OCI-LY1 (cell line): Measurements from ENCODE around the gene HAND1.

ENCODE experiments used
- CTCF ChIP-seq: fragments of 200-600 bp; sonication (generic), shearing (Covaris generic); IDR thresholded peaks from 2 replicates; pipeline ENCODE4 v1.5.1; 2017; ENCODE audit warnings: mild to moderate bottlenecking, antibody characterized with exemption, low read length, moderate library complexity, mixed read lengths
- EZH2 ChIP-seq: fragments of 200-600 bp; sonication (generic), shearing (Covaris generic); IDR thresholded peaks from 2 replicates; pipeline ENCODE4 v1.8.0; 2017; ENCODE audit warnings: borderline replicate concordance, mixed run types, mild to moderate bottlenecking, antibody characterized with exemption, low read length, moderate library complexity, mixed read lengths

DNA sequence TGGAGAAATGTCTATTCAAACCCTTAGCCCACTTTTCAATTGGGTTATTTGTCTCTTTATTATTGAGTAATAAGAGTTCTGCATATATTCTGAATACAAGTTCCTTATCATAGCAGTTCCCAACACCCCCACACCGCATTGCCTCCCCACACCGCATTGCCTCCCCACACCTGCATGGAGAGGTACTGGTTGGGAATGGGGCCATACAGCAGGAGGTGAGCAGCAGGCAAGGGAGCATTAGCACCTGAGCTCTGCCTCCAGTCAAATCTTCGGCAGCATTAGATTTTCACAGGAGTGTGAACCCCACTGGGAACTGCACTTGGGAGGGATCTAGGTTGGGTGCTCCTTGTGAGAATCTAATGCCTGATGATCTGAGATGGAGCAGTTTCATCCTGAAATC, 42.8 kb downstream of the HAND1 start:
- no peak for TF ChIP-seq CTCF
- TF ChIP-seq EZH2, result no peak
